ENCODE data around the gene ADAMTSL3. TPM values are rescaled to one million over a fixed set of nuclear protein-coding genes. Genes with fewer than 3 reads are reported as not detected.

The ADAMTSL3 gene
- polyA plus RNA-seq, 1 of the 3 experiments (the other 2 are of a cell fraction), result 0.02 TPM

DNA sequence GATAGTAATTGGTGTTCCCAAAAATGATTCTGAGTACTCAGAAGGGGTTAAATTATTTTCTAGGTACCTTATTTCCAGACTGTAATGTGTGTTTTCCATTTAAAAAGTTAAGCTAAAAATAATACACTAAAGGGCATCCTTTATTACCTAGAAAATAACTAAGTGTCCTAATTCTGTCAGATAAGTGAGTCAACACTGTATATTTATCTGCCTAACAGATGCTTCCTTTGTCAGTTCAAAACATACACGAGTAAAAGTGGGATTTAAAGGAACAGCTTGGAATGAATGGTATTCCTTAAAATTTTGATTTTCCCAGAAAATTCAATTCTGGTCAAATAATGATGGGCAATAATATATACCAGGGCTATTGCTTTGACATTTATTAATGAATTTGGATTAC, 78.3 kb downstream of the ADAMTSL3 start:
- Histone ChIP-seq H3K36me3 (replicated peaks in 1 of 2; ENCODE audit: control insufficient read depth in 1 of 2, insufficient read depth in 2 of 2, low read length in 1 of 2) (no peaks in the 10 kb centered on the region), H3K9ac (no peak overlapping the region), H3K27me3 (ENCODE audit: insufficient read depth) (no peaks in the 10 kb centered on the region), H3K9me2 (no peaks in the 10 kb centered on the region), H2AFZ (ENCODE audit: low read depth) (no peak overlapping the region), H3K27ac (ENCODE audit: low read depth in 2 of 2, low read length in 1 of 2) (no peak overlapping the region), H3K4me3 (ENCODE audit: low read depth in 2 of 2, low read length in 1 of 2) (no peak overlapping the region), H4K20me1 (ENCODE audit: insufficient read depth) (no peaks in the 10 kb centered on the region), H3K4me2 (no peak overlapping the region), H3K9me3 (no peaks in the 10 kb centered on the region), H3K79me2 (ENCODE audit: insufficient read depth) (no peaks in the 10 kb centered on the region), H3F3A (replicated peaks; ENCODE audit: insufficient read depth) (no peaks in the 10 kb centered on the region), H3K4me1 (ENCODE audit: control insufficient read depth in 1 of 2, insufficient read depth in 2 of 2, low read depth in 1 of 2, low read length in 1 of 2) (no peaks in the 10 kb centered on the region)
- ChIA-PET CTCF (interaction anchor here (1.4 to 1.7 kb wide), 2 partner anchors 106 to 166 kb away, joined by 3 to 5 read pairs; no protein-coding TSS in a partner anchor), POLR2A (no interaction called here)
- WGBS (ENCODE audit: low lambda C conversion rate), result 4% methylated on average over 1 of the region's 1 CpG
- DNase-seq, result no peak
- TF ChIP-seq EP300 (IDR thresholded peaks at IDR 0.05; ENCODE audit: borderline replicate concordance in 1 of 2, low read depth in 1 of 2, low read length in 1 of 2), result no peak
- TF ChIP-seq TAF1 (IDR thresholded peaks at IDR 0.05; ENCODE audit: borderline replicate concordance, low read depth, low read length), result no peak
- TF ChIP-seq, protein P1, sequence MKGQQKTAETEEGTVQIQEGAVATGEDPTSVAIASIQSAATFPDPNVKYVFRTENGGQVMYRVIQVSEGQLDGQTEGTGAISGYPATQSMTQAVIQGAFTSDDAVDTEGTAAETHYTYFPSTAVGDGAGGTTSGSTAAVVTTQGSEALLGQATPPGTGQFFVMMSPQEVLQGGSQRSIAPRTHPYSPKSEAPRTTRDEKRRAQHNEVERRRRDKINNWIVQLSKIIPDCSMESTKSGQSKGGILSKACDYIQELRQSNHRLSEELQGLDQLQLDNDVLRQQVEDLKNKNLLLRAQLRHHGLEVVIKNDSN (IDR thresholded peaks at IDR 0.05; ENCODE audit: borderline replicate concordance, low read depth), result no peak
- no peak for TF ChIP-seq FOXM1 (IDR thresholded peaks at IDR 0.05; ENCODE audit: low read depth)
- TF ChIP-seq GABPA (IDR thresholded peaks at IDR 0.05; ENCODE audit: low read depth), result no peak
- TF ChIP-seq, protein P2, sequence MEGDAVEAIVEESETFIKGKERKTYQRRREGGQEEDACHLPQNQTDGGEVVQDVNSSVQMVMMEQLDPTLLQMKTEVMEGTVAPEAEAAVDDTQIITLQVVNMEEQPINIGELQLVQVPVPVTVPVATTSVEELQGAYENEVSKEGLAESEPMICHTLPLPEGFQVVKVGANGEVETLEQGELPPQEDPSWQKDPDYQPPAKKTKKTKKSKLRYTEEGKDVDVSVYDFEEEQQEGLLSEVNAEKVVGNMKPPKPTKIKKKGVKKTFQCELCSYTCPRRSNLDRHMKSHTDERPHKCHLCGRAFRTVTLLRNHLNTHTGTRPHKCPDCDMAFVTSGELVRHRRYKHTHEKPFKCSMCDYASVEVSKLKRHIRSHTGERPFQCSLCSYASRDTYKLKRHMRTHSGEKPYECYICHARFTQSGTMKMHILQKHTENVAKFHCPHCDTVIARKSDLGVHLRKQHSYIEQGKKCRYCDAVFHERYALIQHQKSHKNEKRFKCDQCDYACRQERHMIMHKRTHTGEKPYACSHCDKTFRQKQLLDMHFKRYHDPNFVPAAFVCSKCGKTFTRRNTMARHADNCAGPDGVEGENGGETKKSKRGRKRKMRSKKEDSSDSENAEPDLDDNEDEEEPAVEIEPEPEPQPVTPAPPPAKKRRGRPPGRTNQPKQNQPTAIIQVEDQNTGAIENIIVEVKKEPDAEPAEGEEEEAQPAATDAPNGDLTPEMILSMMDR (IDR thresholded peaks at IDR 0.05), result no peak
- no peak for TF ChIP-seq NFIC (IDR thresholded peaks at IDR 0.05; ENCODE audit: borderline replicate concordance)
- no peak for TF ChIP-seq PBX3 (IDR thresholded peaks at IDR 0.05)
- TF ChIP-seq MEF2A (IDR thresholded peaks at IDR 0.05; ENCODE audit: borderline replicate concordance, low read depth), result no peak

GRCh38 chr15:83732770-83733169, 78.8 kb downstream of the ADAMTSL3 start:
- TF ChIP-seq TAF1 (IDR thresholded peaks at IDR 0.05; ENCODE audit: borderline replicate concordance, low read depth, low read length) (no peak), TCF12 (IDR thresholded peaks at IDR 0.05) (no peak), RXRA (IDR thresholded peaks at IDR 0.05; ENCODE audit: borderline replicate concordance, low read depth) (no peak), RFX5 (IDR thresholded peaks at IDR 0.05; ENCODE audit: low read length) (no peak), SIN3A (IDR thresholded peaks at IDR 0.05; ENCODE audit: borderline replicate concordance, low read depth, low read length) (no peak), NFIC (IDR thresholded peaks at IDR 0.05; ENCODE audit: borderline replicate concordance) (no peak)
- POLR2A ChIA-PET, result no interaction called here
- H3K9me3 ChIP-seq, result no peaks in the 10 kb centered on the region

More at GRCh38 chr15:83732770-83733169, 78.8 kb downstream of the ADAMTSL3 start:
- Histone ChIP-seq H3K79me2 (ENCODE audit: insufficient read depth) (no peaks in the 10 kb centered on the region), H3F3A (replicated peaks; ENCODE audit: insufficient read depth) (no peaks in the 10 kb centered on the region), H3K4me3 (ENCODE audit: low read depth in 2 of 2, low read length in 1 of 2) (no peak overlapping the region), H3K36me3 (replicated peaks in 1 of 2; ENCODE audit: control insufficient read depth in 1 of 2, insufficient read depth in 2 of 2, low read length in 1 of 2) (no peaks in the 10 kb centered on the region), H4K20me1 (ENCODE audit: insufficient read depth) (no peaks in the 10 kb centered on the region), H3K9ac (no peak overlapping the region), H3K4me2 (no peak overlapping the region), H3K4me1 (ENCODE audit: control insufficient read depth in 1 of 2, insufficient read depth in 2 of 2, low read depth in 1 of 2, low read length in 1 of 2) (no peaks in the 10 kb centered on the region), H3K27me3 (ENCODE audit: insufficient read depth) (no peaks in the 10 kb centered on the region), H3K9me2 (no peaks in the 10 kb centered on the region), H2AFZ (ENCODE audit: low read depth) (no peak overlapping the region), H3K27ac (ENCODE audit: low read depth in 2 of 2, low read length in 1 of 2) (no peak overlapping the region)
- no peak for DNase-seq
- 30% methylated on average over 4 of the region's 4 CpGs for WGBS (ENCODE audit: low lambda C conversion rate)
- CTCF ChIA-PET, result interaction anchor here (1.4 to 1.7 kb wide), 2 partner anchors 105 to 167 kb away, joined by 3 to 5 read pairs; no protein-coding TSS in a partner anchor

Data from SK-N-SH (cell line).